H1 (cell line): Measurements from ENCODE around the gene FCN3.

Experiments
- BCL11A ChIP-seq, 2 experiments: IDR thresholded peaks; one replicate each; pipeline ENCODE4 v1.6.1; 2011; ENCODE audit warnings: low read depth in 2 of 2, low read length in 2 of 2, mild to moderate bottlenecking in 2 of 2
- EZH2 ChIP-seq: fragments of 200-600 bp; sonication (generic); IDR thresholded peaks from 2 replicates; pipeline ENCODE4 v1.7.1; 2012; ENCODE audit warnings: low read depth, mild to moderate bottlenecking, moderate library complexity, low read length, inconsistent platforms; ENCODE audit not compliant: severe bottlenecking
- KDM1A ChIP-seq: fragments of 200-600, 300-600 bp; sonication (generic); IDR thresholded peaks from 2 replicates; pipeline ENCODE4 v1.7.1; 2016; ENCODE audit warnings: mild to moderate bottlenecking, low read length, borderline replicate concordance
- POLR2A ChIP-seq, 2 experiments: IDR thresholded peaks; 1 replicate in 1 of 2; 2 replicates in 1 of 2; pipeline ENCODE4 v1.6.1; 2011; ENCODE audit warnings: low read depth in 2 of 2, low read length in 2 of 2, mild to moderate bottlenecking in 2 of 2; ENCODE audit errors: control extremely low read depth in 1 of 2
- RFX5 ChIP-seq: IDR thresholded peaks from 2 replicates; pipeline ENCODE4 v1.6.1; 2011; ENCODE audit warnings: low read depth, low read length, improper control_type of control experiment, borderline replicate concordance
- SP1 ChIP-seq: IDR thresholded peaks from 2 replicates; pipeline ENCODE4 v1.6.1; 2011; ENCODE audit warnings: low read depth, low read length
- SP2 ChIP-seq: IDR thresholded peaks from 2 replicates; pipeline ENCODE4 v1.6.1; 2012; ENCODE audit warnings: mild to moderate bottlenecking, low read length, inconsistent platforms
- TF ChIP-seq, protein P1 (sequence below), 3 experiments: IDR thresholded peaks; 1 replicate in 2 of 3; 2 replicates in 1 of 3; pipeline versions ENCODE4 v1.5.1 to v1.6.1; 2011; ENCODE audit warnings: low read length in 3 of 3, mild to moderate bottlenecking in 3 of 3, inconsistent platforms in 2 of 3, low read depth in 1 of 3, moderate library complexity in 1 of 3; ENCODE audit not compliant: insufficient read depth in 1 of 3; ENCODE audit errors: control extremely low read depth in 1 of 3
- TF ChIP-seq, protein P2 (sequence below): fragments of 300-600 bp; sonication (generic); IDR thresholded peaks from 2 replicates; pipeline ENCODE4 v1.7.1; 2012; ENCODE audit warnings: low read length, moderate library complexity, mild to moderate bottlenecking, inconsistent platforms; ENCODE audit not compliant: insufficient replicate concordance

DNA sequence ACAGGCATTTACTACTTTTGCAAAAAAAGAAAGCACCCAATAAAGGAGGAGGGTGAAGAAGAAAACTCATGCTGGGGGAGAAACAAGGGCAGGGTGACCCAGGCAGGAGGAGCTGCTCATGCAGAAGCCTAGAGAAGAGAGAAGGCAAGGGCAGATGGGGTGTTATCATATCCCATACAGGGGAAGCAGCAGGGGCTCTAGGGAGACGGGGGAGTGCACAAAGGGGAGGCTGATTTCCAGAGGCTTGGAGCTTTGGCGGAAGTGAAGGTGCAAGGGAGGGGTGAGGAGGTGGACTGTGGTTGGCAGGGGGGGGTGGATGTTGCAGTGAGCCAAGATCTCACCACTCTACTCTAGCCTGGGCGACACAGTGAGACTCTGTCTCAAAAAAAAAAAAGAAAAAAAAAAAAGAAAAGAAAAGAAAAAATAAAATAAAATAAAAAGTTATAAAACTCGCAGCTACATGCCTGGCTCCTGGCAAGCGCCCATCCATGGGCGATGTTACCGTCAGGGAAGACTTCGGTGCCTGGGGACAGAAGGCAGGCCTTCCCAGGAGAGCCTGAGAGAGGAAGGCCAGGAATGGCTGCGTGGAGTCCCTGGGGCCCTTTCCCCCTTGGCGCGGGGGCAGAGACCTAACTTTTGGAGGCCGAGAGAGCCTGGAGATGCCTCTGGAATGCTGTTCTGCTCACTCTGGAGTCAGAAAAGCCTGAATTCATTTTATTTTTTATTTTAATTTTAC lies 3.3 kb upstream of the FCN3 start:
- TF ChIP-seq RFX5 (no peak), POLR2A (IDR thresholded peaks at IDR 0.05; ENCODE audit: control extremely low read depth in 1 of 2, low read depth in 2 of 2, low read length in 2 of 2) (no peak), EZH2 (no peak), KDM1A (no peak), SP2 (no peak), BCL11A (IDR thresholded peaks at IDR 0.05; ENCODE audit: low read depth in 2 of 2, low read length in 2 of 2) (no peak), SP1 (no peak)
- TF ChIP-seq, protein P1, sequence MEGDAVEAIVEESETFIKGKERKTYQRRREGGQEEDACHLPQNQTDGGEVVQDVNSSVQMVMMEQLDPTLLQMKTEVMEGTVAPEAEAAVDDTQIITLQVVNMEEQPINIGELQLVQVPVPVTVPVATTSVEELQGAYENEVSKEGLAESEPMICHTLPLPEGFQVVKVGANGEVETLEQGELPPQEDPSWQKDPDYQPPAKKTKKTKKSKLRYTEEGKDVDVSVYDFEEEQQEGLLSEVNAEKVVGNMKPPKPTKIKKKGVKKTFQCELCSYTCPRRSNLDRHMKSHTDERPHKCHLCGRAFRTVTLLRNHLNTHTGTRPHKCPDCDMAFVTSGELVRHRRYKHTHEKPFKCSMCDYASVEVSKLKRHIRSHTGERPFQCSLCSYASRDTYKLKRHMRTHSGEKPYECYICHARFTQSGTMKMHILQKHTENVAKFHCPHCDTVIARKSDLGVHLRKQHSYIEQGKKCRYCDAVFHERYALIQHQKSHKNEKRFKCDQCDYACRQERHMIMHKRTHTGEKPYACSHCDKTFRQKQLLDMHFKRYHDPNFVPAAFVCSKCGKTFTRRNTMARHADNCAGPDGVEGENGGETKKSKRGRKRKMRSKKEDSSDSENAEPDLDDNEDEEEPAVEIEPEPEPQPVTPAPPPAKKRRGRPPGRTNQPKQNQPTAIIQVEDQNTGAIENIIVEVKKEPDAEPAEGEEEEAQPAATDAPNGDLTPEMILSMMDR (IDR thresholded peaks at IDR 0.05; ENCODE audit: control extremely low read depth in 1 of 3, insufficient read depth in 1 of 3, low read depth in 1 of 3, low read length in 3 of 3) = no peak
- TF ChIP-seq, protein P2, sequence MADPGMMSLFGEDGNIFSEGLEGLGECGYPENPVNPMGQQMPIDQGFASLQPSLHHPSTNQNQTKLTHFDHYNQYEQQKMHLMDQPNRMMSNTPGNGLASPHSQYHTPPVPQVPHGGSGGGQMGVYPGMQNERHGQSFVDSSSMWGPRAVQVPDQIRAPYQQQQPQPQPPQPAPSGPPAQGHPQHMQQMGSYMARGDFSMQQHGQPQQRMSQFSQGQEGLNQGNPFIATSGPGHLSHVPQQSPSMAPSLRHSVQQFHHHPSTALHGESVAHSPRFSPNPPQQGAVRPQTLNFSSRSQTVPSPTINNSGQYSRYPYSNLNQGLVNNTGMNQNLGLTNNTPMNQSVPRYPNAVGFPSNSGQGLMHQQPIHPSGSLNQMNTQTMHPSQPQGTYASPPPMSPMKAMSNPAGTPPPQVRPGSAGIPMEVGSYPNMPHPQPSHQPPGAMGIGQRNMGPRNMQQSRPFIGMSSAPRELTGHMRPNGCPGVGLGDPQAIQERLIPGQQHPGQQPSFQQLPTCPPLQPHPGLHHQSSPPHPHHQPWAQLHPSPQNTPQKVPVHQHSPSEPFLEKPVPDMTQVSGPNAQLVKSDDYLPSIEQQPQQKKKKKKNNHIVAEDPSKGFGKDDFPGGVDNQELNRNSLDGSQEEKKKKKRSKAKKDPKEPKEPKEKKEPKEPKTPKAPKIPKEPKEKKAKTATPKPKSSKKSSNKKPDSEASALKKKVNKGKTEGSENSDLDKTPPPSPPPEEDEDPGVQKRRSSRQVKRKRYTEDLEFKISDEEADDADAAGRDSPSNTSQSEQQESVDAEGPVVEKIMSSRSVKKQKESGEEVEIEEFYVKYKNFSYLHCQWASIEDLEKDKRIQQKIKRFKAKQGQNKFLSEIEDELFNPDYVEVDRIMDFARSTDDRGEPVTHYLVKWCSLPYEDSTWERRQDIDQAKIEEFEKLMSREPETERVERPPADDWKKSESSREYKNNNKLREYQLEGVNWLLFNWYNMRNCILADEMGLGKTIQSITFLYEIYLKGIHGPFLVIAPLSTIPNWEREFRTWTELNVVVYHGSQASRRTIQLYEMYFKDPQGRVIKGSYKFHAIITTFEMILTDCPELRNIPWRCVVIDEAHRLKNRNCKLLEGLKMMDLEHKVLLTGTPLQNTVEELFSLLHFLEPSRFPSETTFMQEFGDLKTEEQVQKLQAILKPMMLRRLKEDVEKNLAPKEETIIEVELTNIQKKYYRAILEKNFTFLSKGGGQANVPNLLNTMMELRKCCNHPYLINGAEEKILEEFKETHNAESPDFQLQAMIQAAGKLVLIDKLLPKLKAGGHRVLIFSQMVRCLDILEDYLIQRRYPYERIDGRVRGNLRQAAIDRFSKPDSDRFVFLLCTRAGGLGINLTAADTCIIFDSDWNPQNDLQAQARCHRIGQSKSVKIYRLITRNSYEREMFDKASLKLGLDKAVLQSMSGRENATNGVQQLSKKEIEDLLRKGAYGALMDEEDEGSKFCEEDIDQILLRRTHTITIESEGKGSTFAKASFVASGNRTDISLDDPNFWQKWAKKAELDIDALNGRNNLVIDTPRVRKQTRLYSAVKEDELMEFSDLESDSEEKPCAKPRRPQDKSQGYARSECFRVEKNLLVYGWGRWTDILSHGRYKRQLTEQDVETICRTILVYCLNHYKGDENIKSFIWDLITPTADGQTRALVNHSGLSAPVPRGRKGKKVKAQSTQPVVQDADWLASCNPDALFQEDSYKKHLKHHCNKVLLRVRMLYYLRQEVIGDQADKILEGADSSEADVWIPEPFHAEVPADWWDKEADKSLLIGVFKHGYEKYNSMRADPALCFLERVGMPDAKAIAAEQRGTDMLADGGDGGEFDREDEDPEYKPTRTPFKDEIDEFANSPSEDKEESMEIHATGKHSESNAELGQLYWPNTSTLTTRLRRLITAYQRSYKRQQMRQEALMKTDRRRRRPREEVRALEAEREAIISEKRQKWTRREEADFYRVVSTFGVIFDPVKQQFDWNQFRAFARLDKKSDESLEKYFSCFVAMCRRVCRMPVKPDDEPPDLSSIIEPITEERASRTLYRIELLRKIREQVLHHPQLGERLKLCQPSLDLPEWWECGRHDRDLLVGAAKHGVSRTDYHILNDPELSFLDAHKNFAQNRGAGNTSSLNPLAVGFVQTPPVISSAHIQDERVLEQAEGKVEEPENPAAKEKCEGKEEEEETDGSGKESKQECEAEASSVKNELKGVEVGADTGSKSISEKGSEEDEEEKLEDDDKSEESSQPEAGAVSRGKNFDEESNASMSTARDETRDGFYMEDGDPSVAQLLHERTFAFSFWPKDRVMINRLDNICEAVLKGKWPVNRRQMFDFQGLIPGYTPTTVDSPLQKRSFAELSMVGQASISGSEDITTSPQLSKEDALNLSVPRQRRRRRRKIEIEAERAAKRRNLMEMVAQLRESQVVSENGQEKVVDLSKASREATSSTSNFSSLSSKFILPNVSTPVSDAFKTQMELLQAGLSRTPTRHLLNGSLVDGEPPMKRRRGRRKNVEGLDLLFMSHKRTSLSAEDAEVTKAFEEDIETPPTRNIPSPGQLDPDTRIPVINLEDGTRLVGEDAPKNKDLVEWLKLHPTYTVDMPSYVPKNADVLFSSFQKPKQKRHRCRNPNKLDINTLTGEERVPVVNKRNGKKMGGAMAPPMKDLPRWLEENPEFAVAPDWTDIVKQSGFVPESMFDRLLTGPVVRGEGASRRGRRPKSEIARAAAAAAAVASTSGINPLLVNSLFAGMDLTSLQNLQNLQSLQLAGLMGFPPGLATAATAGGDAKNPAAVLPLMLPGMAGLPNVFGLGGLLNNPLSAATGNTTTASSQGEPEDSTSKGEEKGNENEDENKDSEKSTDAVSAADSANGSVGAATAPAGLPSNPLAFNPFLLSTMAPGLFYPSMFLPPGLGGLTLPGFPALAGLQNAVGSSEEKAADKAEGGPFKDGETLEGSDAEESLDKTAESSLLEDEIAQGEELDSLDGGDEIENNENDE = no peak
